Measurements from ENCODE around the gene C1orf226. TPM values are rescaled to one million over a fixed set of nuclear protein-coding genes. Genes with fewer than 3 reads are reported as not detected.
A peak's percentile ranks its signal among the peaks of the same experiment; 100 is the strongest.
"Not testable (repeated sequence)": the region's sequence is repeated elsewhere in the genome, so short reads cannot be mapped to it uniquely, and the experiment has no call there.

The C1orf226 gene
- total and polyA plus RNA-seq, 5 donors, result 1.0 to 5.7 (median 4.4) TPM

DNA sequence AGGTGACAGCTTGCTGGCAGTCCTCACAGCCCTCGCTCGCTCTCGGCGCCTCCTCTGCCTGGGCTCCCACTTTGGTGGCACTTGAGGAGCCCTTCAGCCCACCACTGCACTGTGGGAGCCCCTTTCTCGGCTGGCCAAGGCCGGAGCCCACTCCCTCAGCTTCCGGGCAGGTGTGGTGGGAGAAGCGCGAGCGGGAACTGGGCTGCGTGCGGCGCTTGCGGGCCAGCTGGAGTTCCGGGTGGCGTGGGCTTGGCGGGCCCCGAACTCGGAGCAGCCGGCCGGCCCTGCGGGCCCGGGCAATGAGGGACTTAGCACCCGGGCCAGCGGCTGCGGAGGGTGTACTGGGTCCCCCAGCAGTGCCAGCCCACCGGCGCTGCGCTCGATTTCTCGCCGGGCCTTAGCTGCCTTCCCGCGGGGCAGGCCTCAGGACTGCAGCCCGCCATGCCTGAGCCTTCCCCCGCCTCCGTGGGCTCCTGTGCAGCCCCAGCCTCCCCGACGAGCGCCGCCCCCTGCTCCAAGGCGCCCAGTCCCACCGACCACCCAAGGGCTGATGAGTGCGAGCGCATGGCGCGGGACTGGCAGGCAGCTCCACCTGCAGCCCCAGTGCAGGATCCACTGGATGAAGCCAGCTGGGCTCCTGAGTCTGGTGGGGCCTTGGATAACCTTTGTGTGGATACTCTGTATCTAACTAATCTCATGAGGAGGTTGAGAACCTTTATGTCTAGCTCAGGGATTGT, 51.6 kb downstream of the C1orf226 start:
- not testable (repeated sequence) for H3K9me3 ChIP-seq (ENCODE audit: control insufficient read depth, low read length); H3K4me3 ChIP-seq (ENCODE audit: low read length); H3K27me3 ChIP-seq (ENCODE audit: control insufficient read depth, insufficient read depth); H3K4me1 ChIP-seq (ENCODE audit: control insufficient read depth, insufficient read depth, low read length); ATAC-seq; H3K27ac ChIP-seq (ENCODE audit: low read length)
- DNase-seq, result peak in 1 of 3 donors; percentile 44
- 86% methylated on average over 38 of the region's 47 CpGs for WGBS
- intact Hi-C loops (cut with DNase I), result loop anchor here in 1 of 4 donors (10.0 kb wide), 1 partner anchor 62 kb away; the partner anchor contains the start of gene UHMK1

Small RNAs within 50 kb of the gene (microRNA-seq; reads per million reads assigned to microRNA genes)
- gene MIR556, result 1.7 to 8.6 reads per million in 2 donors

Other genes starting within 250 kb of the C1orf226 start
- gene SPATA46, start 4.9 kb upstream of the C1orf226 start, total RNA-seq, result not detected
- not detected for gene SPATA46, start 4.9 kb upstream of the C1orf226 start, polyA plus RNA-seq
- under 1 TPM in 2 of 4 donors, not detected in 2; 0.11 to 0.35 TPM for gene SH2D1B, start 30.4 kb downstream of the C1orf226 start, total RNA-seq
- 0.05 TPM for gene SH2D1B, start 30.4 kb downstream of the C1orf226 start, polyA plus RNA-seq
- 10 to 100 TPM; 23.9 to 26.3 (median 25.3) TPM for gene UHMK1, start 116.1 kb downstream of the C1orf226 start, total RNA-seq
- 8.4 TPM for gene UHMK1, start 116.1 kb downstream of the C1orf226 start, polyA plus RNA-seq
- gene UAP1, start 180.0 kb downstream of the C1orf226 start, total RNA-seq, result 10 to 100 TPM; 23.9 to 51.4 (median 30.1) TPM
- gene UAP1, start 180.0 kb downstream of the C1orf226 start, polyA plus RNA-seq, result 32.7 TPM

Measured in right cardiac atrium (tissue), 5 donors.